Measurements from ENCODE around the gene IL1R2.
"Not testable (repeated sequence)": the region's sequence is repeated elsewhere in the genome, so short reads cannot be mapped to it uniquely, and the experiment has no call there.

Gene IL1R2

GRCh38 chr2:102000012-102000411, 8.3 kb downstream of the IL1R2 start:
- no peak for DNase-seq (ENCODE audit: low spot score)

- DNase-seq (ENCODE audit: low spot score) = no peak
These were observed 9.3 kb downstream of the IL1R2 start for GRCh38 chr2:102000813-102001766.

GRCh38 chr2:102001767-102002142, 10.0 kb downstream of the IL1R2 start:
- DNase-seq (ENCODE audit: low spot score) = no peak

- no peak for DNase-seq (ENCODE audit: low spot score)
These were observed 10.5 kb downstream of the IL1R2 start for GRCh38 chr2:102002228-102002627.

GRCh38 chr2:102002909-102003308, 11.1 kb downstream of the IL1R2 start:
- not testable (repeated sequence) for DNase-seq (ENCODE audit: low spot score)

GRCh38 chr2:102003696-102004095, 11.9 kb downstream of the IL1R2 start:
- DNase-seq (ENCODE audit: low spot score) = no peak

GRCh38 chr2:102004581-102004980, 12.8 kb downstream of the IL1R2 start:
- DNase-seq (ENCODE audit: low spot score) = no peak

- DNase-seq (ENCODE audit: low spot score) = no peak
These were observed 13.7 kb downstream of the IL1R2 start for GRCh38 chr2:102005449-102005848.

- DNase-seq (ENCODE audit: low spot score) = peak; percentile 63
These were observed 14.5 kb downstream of the IL1R2 start for GRCh38 chr2:102005989-102006885.

- DNase-seq (ENCODE audit: low spot score) = no peak
These were observed 15.1 kb downstream of the IL1R2 start for GRCh38 chr2:102006886-102007278.

GRCh38 chr2:102008490-102008889, 16.7 kb downstream of the IL1R2 start:
- DNase-seq (ENCODE audit: low spot score) = no peak

- DNase-seq (ENCODE audit: low spot score) = no peak
These were observed 17.8 kb downstream of the IL1R2 start for GRCh38 chr2:102009557-102009956.

GRCh38 chr2:102010902-102011301, 19.1 kb downstream of the IL1R2 start:
- DNase-seq (ENCODE audit: low spot score) = no peak

- no peak for DNase-seq (ENCODE audit: low spot score)
These were observed 20.4 kb downstream of the IL1R2 start for GRCh38 chr2:102012061-102012614.

- no peak for DNase-seq (ENCODE audit: low spot score)
These were observed 21.7 kb downstream of the IL1R2 start for GRCh38 chr2:102013206-102014040.

- DNase-seq (ENCODE audit: low spot score) = no peak
These were observed 22.2 kb downstream of the IL1R2 start for GRCh38 chr2:102014041-102014345.

GRCh38 chr2:102015399-102015798, 23.6 kb downstream of the IL1R2 start:
- DNase-seq (ENCODE audit: low spot score) = no peak

- no peak for DNase-seq (ENCODE audit: low spot score)
These were observed 24.7 kb downstream of the IL1R2 start for GRCh38 chr2:102016399-102016955.

- DNase-seq (ENCODE audit: low spot score) = no peak
These were observed 27.2 kb downstream of the IL1R2 start for GRCh38 chr2:102018823-102019445.

- peak; percentile 86 for DNase-seq (ENCODE audit: low spot score)
These were observed 28.9 kb downstream of the IL1R2 start for GRCh38 chr2:102020596-102021170.

GRCh38 chr2:102021779-102022178, 30.0 kb downstream of the IL1R2 start:
- DNase-seq (ENCODE audit: low spot score) = no peak
